Colonic mucosa (tissue), 4 donors: ENCODE measurements around the gene PES1. TPM values are rescaled to one million over a fixed set of nuclear protein-coding genes. Genes with fewer than 3 reads are reported as not detected.

Experiments
- DNase-seq: peaks from one replicate; pipeline ENCODE4 v3.0.0-alpha.2; 2020
- H3K27ac ChIP-seq: fragments of 200-600 bp; one replicate; pipeline ENCODE4 v1.8.0; 2021
- H3K27me3 ChIP-seq: fragments of 200-600 bp; one replicate; pipeline ENCODE4 v1.8.0; 2021
- H3K36me3 ChIP-seq: fragments of 200-600 bp; one replicate; pipeline ENCODE4 v1.8.0; 2021
- H3K4me1 ChIP-seq: fragments of 200-600 bp; one replicate; pipeline ENCODE4 v1.8.0; 2021; ENCODE audit warnings: mild to moderate bottlenecking
- H3K4me3 ChIP-seq: fragments of 200-600 bp; one replicate; pipeline ENCODE4 v1.8.0; 2021
- H3K9ac ChIP-seq, 2 donors: one replicate each; pipeline ENCODE4 v1.7.0; 2013; ENCODE audit warnings: control low read depth in 2 of 2, low read depth in 2 of 2, low read length in 2 of 2
- H3K9me3 ChIP-seq: fragments of 200-600 bp; one replicate; pipeline ENCODE4 v1.8.0; 2021
- CTCF ChIP-seq: fragments of 200-600 bp; IDR thresholded peaks from one replicate; pipeline ENCODE4 v1.8.0; 2022; ENCODE audit warnings: antibody characterized with exemption, mild to moderate bottlenecking
- intact Hi-C: fragments of 100-400 bp; cut with DNase I; formaldehyde crosslinking; loops from one replicate; pipeline ENCODE4 v1.14.1; 2022
- total RNA-seq, 2 donors: library from RNA; stranded (reverse); fragmentation: NEBNext Ultra II Directional in 1 of 2; extraction: Animal tissue kit (Norgen Biotek cat#: 25700) in 1 of 2; gene quantifications; one replicate each; pipeline ENCODE4 v1.2.1, GENCODE V29; 2021
- donor health status: healthy.
- donor health status: DM: no; HTN: no; CAD: no.
- donor health status: DM: no; HTN: no; CAD: no.

The PES1 gene
- total RNA-seq = 10 to 100 TPM; 44.2 to 98.3 TPM

- TF ChIP-seq CTCF = no peak
- Histone ChIP-seq H3K9ac (peak within 1 kb of the TSS; percentile 54 to 89), H3K9me3 (no peaks in the 10 kb centered on the region), H3K4me1 (peaks cover 3% of the 10 kb centered on the region), H3K27me3 (no peaks in the 10 kb centered on the region), H3K27ac (peak within 1 kb of the TSS; percentile 71), H3K4me3 (peak within 1 kb of the TSS; percentile 95), H3K36me3 (peaks cover 16% of the 10 kb centered on the region)
- intact Hi-C loops = no loop called here
- peak; percentile 95 for DNase-seq
These were observed at the start of gene PES1 for GRCh38 chr22:30591588-30592359. PES1 (minus strand) TSS chr22:30591910; CDS start chr22:30591833, 77 bp downstream.

DNA sequence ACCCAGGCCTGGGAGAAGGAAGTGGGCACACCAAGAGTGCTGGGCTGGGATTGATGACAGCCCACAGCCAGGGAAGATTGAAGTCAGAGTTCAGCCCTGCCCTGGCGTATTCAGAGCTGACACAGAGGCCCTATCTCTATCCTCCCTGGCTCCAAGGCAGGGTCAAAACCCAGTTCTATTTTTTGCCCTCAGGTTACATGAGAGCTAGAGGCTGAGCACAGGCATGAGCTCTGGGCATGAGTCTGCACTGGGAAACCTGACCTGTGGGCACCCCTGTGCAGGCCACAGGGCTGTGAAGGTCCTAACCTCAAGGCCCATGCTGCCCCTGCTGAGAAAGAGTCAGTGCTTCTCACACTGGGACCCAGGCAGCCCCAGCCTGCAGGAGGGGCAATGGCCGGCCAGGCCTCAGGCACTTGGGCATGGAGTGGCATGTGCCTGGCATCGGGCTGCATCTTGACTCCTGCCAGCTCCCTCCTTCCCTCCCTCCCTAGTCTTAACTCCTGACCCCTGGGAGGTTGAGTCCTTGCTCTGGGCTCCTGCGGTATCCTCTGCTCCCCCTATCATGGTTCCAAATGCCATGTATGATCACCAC lies 49.2 kb upstream of the PES1 start:
- DNase-seq = no peak
- intact Hi-C loops = no loop called here
- no peak for TF ChIP-seq CTCF

DNA sequence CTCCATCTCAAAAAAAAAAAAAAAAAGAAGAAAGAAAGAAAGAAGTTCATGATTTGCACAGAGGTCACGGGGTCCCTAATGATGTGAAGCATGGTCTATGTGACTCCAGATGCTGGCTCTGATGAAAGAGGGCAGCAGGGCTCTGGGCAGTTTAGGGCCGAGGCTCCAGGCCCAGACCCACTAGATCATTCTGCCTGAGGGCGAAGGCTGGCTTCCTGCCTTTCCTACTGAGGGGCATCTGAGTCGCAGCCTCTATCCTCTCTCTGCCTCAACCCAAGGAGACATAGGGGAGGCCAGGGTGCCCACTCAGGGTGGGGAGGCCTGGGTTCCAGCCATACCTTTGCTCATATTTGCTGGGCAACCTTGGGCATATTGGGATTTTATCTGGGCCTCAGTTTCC lies 48.7 kb upstream of the PES1 start:
- Histone ChIP-seq H3K4me3 (no peak overlapping the region), H3K4me1 (peaks cover 10% of the 10 kb centered on the region), H3K36me3 (no peaks in the 10 kb centered on the region), H3K9me3 (no peaks in the 10 kb centered on the region), H3K27ac (no peak overlapping the region), H3K27me3 (no peaks in the 10 kb centered on the region), H3K9ac (no peak overlapping the region)
- no peak for DNase-seq
- TF ChIP-seq CTCF = no peak
- intact Hi-C loops = no loop called here

More for the DNA sequence above, 49.2 kb upstream of the PES1 start:
- Histone ChIP-seq H3K9me3 (no peaks in the 10 kb centered on the region), H3K4me1 (peaks cover 10% of the 10 kb centered on the region), H3K27me3 (no peaks in the 10 kb centered on the region), H3K4me3 (no peak overlapping the region), H3K36me3 (no peaks in the 10 kb centered on the region), H3K9ac (no peak overlapping the region), H3K27ac (no peak overlapping the region)

- H3K4me1 ChIP-seq = peaks cover 15% of the 10 kb centered on the region
- intact Hi-C loops = loop anchor here (10.0 kb wide), 1 partner anchor 287 kb away; no protein-coding TSS in a partner anchor
- no peak for DNase-seq
- H3K9me3 ChIP-seq = no peaks in the 10 kb centered on the region
- no peaks in the 10 kb centered on the region for H3K36me3 ChIP-seq
- no peak for TF ChIP-seq CTCF
- no peak overlapping the region for H3K9ac ChIP-seq
- H3K27me3 ChIP-seq = no peaks in the 10 kb centered on the region
- H3K4me3 ChIP-seq = no peak overlapping the region
- no peak overlapping the region for H3K27ac ChIP-seq
These were observed 46.0 kb upstream of the PES1 start for GRCh38 chr22:30637701-30638114.

DNA sequence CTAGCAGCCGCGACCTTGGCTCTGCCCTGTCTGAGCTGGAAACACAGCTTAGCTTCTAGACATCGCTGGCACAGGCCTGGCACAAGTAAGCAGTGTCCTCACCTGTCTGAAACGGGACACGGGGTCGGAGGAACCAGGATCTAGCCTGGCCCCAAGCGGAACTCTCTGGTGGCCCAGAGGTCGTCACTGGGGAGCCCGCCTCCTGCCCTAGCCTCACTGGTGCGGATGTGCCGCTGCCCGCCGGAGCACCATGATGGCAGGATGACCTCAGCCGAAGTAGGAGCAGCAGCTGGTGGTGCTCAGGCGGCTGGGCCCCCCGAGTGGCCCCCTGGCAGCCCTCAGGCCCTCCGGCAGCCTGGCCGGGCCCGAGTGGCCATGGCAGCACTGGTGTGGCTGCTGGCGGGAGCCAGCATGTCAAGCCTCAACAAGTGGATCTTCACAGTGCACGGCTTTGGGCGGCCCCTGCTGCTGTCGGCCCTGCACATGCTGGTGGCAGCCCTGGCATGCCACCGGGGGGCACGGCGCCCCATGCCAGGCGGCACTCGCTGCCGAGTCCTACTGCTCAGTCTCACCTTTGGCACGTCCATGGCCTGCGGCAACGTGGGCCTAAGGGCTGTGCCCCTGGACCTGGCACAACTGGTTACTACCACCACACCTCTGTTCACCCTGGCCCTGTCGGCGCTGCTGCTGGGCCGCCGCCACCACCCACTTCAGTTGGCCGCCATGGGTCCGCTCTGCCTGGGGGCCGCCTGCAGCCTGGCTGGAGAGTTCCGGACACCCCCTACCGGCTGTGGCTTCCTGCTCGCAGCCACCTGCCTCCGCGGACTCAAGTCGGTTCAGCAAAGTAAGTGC lies 44.7 kb upstream of the PES1 start:
- Histone ChIP-seq H3K27me3 (no peaks in the 10 kb centered on the region), H3K4me1 (peaks cover 15% of the 10 kb centered on the region), H3K36me3 (no peaks in the 10 kb centered on the region), H3K27ac (peak overlapping the region; percentile 84), H3K4me3 (peak overlapping the region; percentile 72), H3K9me3 (no peaks in the 10 kb centered on the region), H3K9ac (peak overlapping the region; percentile 76 to 84)
- intact Hi-C loops = loop anchor here (10.0 kb wide), 1 partner anchor 288 kb away; no protein-coding TSS in a partner anchor
- DNase-seq = peak; percentile 46
- no peak for TF ChIP-seq CTCF
